Measurements from ENCODE around the gene APBB2. TPM values are rescaled to one million over a fixed set of nuclear protein-coding genes. Genes with fewer than 3 reads are reported as not detected.

APBB2 gene
- total RNA-seq, 1 experiment from 2014 or later: 34.4 TPM

- no peak for DNase-seq (ENCODE audit: extremely low read depth, low read depth)
Measured at GRCh38 chr4:40811956-40812355, 402.4 kb downstream of the APBB2 start.

GRCh38 chr4:40808926-40809457 is 405.4 kb downstream of the APBB2 start:
- no peak for DNase-seq (ENCODE audit: extremely low read depth, low read depth)

- DNase-seq (ENCODE audit: extremely low read depth, low read depth): no peak
Measured at GRCh38 chr4:40804598-40804997, 409.7 kb downstream of the APBB2 start.

GRCh38 chr4:40800064-40800463 is 414.3 kb downstream of the APBB2 start:
- DNase-seq (ENCODE audit: extremely low read depth, low read depth): no peak

GRCh38 chr4:40789771-40790170 is 424.6 kb downstream of the APBB2 start:
- DNase-seq (ENCODE audit: extremely low read depth, low read depth): no peak

- no peak for DNase-seq (ENCODE audit: extremely low read depth, low read depth)
Measured at GRCh38 chr4:40789031-40789430, 425.3 kb downstream of the APBB2 start.

GRCh38 chr4:40788331-40788730 is 426.0 kb downstream of the APBB2 start:
- no peak for DNase-seq (ENCODE audit: extremely low read depth, low read depth)

GRCh38 chr4:40785727-40786126 is 428.6 kb downstream of the APBB2 start:
- no peak for DNase-seq (ENCODE audit: extremely low read depth, low read depth)

GRCh38 chr4:40782876-40783275 is 431.5 kb downstream of the APBB2 start:
- no peak for DNase-seq (ENCODE audit: extremely low read depth, low read depth)

GRCh38 chr4:40778090-40778489 is 436.3 kb downstream of the APBB2 start:
- no peak for DNase-seq (ENCODE audit: extremely low read depth, low read depth)

- no peak for DNase-seq (ENCODE audit: extremely low read depth, low read depth)
Measured at GRCh38 chr4:40769266-40769665, 445.1 kb downstream of the APBB2 start.

GRCh38 chr4:40763228-40763716 is 451.1 kb downstream of the APBB2 start:
- DNase-seq (ENCODE audit: extremely low read depth, low read depth): peak; percentile 56

Small RNAs within 50 kb of the gene (small RNA-seq; reads per million reads assigned to genes)
- gene RF00019: 0 reads per million in 2 experiments
- 0 reads per million in 2 experiments for gene RNA5SP160
- 0.02 to 0.12 reads per million in 2 experiments for gene RNU6-1195P
- 0 reads per million in 2 experiments for gene RNU6-836P

Other genes with a start within 250 kb of the APBB2 start
- gene UCHL1, start 42.4 kb upstream of the APBB2 start, total RNA-seq (2014; rRNA removed; shearing (Covaris generic)): 2,874 and 3,041 TPM in 2 replicates